ENCODE measurements around the gene MKLN1. TPM values are rescaled to one million over a fixed set of nuclear protein-coding genes. Genes with fewer than 3 reads are reported as not detected.

Gene MKLN1
- total RNA-seq, 1 experiment from 2014 or later = 48.5 TPM

- Histone ChIP-seq H4K20me1 (ENCODE audit: insufficient read depth) (no peaks in the 10 kb centered on the region), H3K9me2 (ENCODE audit: insufficient read depth) (no peaks in the 10 kb centered on the region), H3K36me3 (ENCODE audit: control insufficient read depth in 1 of 2, insufficient read depth in 2 of 2, low read length in 2 of 2) (no peaks in the 10 kb centered on the region; a peak in 1 of 4 replicates), H3K4me2 (ENCODE audit: low read length) (no peak overlapping the region), H3K9me3 (ENCODE audit: control insufficient read depth in 1 of 2, insufficient read depth in 1 of 2, low read depth in 1 of 2, low read length in 2 of 2) (no peaks in the 10 kb centered on the region), H3K27ac (ENCODE audit: low read depth, low read length) (no peak overlapping the region), H2AFZ (ENCODE audit: low read depth, low read length, poor library complexity, severe bottlenecking) (no peak overlapping the region), H3K9ac (ENCODE audit: low read length) (no peak overlapping the region), H3K79me2 (ENCODE audit: insufficient read depth, low read length) (no peaks in the 10 kb centered on the region), H3K27me3 (ENCODE audit: insufficient read depth, low read length) (no peaks in the 10 kb centered on the region), H3K4me3 (replicated peaks in 1 of 2; ENCODE audit: low read depth in 1 of 2, low read length in 2 of 2) (no peak overlapping the region), H3K4me1 (ENCODE audit: control insufficient read depth in 1 of 2, insufficient read depth in 2 of 2, low read length in 2 of 2) (no peaks in the 10 kb centered on the region)
- RAD21 ChIA-PET (ENCODE audit: low non-redundant PET in 1 of 2, low total read pairs in 2 of 2, uncharacterized antibody in 2 of 2, unreplicated experiment in 2 of 2) = no interaction called here
- CTCF ChIA-PET = interaction anchor here (1.1 to 1.7 kb wide), 2 partner anchors 15 to 20 kb away, joined by 3 to 4 read pairs; no protein-coding TSS in a partner anchor
- no peak for DNase-seq (ENCODE audit: low read depth, low spot score)
- no peak for ATAC-seq
- POLR2A ChIA-PET = no interaction called here
- BruUV-seq (replicated peaks) = no TSS peak
- intact Hi-C loops (cut with micrococcal nuclease) = no loop called here
- TF ChIP-seq REST (IDR thresholded peaks at IDR 0.05; ENCODE audit: low read depth) = no peak
- no peak for TF ChIP-seq MAX (IDR thresholded peaks at IDR 0.05)
- TF ChIP-seq CEBPB (IDR thresholded peaks at IDR 0.05; ENCODE audit: low read depth) = no peak
- TF ChIP-seq, protein P1, sequence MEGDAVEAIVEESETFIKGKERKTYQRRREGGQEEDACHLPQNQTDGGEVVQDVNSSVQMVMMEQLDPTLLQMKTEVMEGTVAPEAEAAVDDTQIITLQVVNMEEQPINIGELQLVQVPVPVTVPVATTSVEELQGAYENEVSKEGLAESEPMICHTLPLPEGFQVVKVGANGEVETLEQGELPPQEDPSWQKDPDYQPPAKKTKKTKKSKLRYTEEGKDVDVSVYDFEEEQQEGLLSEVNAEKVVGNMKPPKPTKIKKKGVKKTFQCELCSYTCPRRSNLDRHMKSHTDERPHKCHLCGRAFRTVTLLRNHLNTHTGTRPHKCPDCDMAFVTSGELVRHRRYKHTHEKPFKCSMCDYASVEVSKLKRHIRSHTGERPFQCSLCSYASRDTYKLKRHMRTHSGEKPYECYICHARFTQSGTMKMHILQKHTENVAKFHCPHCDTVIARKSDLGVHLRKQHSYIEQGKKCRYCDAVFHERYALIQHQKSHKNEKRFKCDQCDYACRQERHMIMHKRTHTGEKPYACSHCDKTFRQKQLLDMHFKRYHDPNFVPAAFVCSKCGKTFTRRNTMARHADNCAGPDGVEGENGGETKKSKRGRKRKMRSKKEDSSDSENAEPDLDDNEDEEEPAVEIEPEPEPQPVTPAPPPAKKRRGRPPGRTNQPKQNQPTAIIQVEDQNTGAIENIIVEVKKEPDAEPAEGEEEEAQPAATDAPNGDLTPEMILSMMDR (IDR thresholded peaks at IDR 0.05 in 2 of 3, conservative IDR thresholded peaks at IDR 0.05 in 1 of 3; ENCODE audit: borderline replicate concordance in 1 of 3, insufficient read depth in 1 of 3, low read depth in 2 of 3, low read length in 2 of 3) = no peak
- no peak for TF ChIP-seq EZH2phosphoT487 (IDR thresholded peaks at IDR 0.05; ENCODE audit: borderline replicate concordance)
- no peak for TF ChIP-seq CBX3 (IDR thresholded peaks at IDR 0.05; ENCODE audit: low read depth)
- TF ChIP-seq ATF3 (IDR thresholded peaks at IDR 0.05) = no peak
- TF ChIP-seq EGR1 (IDR thresholded peaks at IDR 0.05; ENCODE audit: low read depth) = no peak
- no peak for TF ChIP-seq TCF7L2 (IDR thresholded peaks at IDR 0.05; ENCODE audit: borderline replicate concordance, extremely low read depth, insufficient read depth, insufficient read length)
- TF ChIP-seq POLR2A (IDR thresholded peaks at IDR 0.05; ENCODE audit: borderline replicate concordance, extremely low read depth, insufficient read depth, insufficient read length) = no peak
- TF ChIP-seq, protein P2, sequence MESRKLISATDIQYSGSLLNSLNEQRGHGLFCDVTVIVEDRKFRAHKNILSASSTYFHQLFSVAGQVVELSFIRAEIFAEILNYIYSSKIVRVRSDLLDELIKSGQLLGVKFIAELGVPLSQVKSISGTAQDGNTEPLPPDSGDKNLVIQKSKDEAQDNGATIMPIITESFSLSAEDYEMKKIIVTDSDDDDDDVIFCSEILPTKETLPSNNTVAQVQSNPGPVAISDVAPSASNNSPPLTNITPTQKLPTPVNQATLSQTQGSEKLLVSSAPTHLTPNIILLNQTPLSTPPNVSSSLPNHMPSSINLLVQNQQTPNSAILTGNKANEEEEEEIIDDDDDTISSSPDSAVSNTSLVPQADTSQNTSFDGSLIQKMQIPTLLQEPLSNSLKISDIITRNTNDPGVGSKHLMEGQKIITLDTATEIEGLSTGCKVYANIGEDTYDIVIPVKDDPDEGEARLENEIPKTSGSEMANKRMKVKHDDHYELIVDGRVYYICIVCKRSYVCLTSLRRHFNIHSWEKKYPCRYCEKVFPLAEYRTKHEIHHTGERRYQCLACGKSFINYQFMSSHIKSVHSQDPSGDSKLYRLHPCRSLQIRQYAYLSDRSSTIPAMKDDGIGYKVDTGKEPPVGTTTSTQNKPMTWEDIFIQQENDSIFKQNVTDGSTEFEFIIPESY (IDR thresholded peaks at IDR 0.05; ENCODE audit: extremely low read depth, insufficient replicate concordance, low read length) = no peak
- TF ChIP-seq ZNF274 (IDR thresholded peaks at IDR 0.05; ENCODE audit: low read depth, low read length) = no peak
- TF ChIP-seq YY1 (IDR thresholded peaks at IDR 0.05; ENCODE audit: extremely low read depth, insufficient replicate concordance, low read depth, low read length) = no peak
- TF ChIP-seq ZFX (IDR thresholded peaks at IDR 0.05) = no peak
- TF ChIP-seq FOSL1 (IDR thresholded peaks at IDR 0.05; ENCODE audit: low read depth) = no peak
- TF ChIP-seq ELF1 (IDR thresholded peaks at IDR 0.05; ENCODE audit: borderline replicate concordance, low read depth) = no peak
Observed at GRCh38 chr7:131493081-131493480, 165.4 kb downstream of the MKLN1 start.

All from HCT116 (cell line).